ENCODE data around the gene AK8. TPM values are rescaled to one million over a fixed set of nuclear protein-coding genes. Genes with fewer than 3 reads are reported as not detected.

Gene AK8
- total and polyA plus RNA-seq, 2 experiments from 2014 or later, result 0.14 to 0.78 TPM

DNA sequence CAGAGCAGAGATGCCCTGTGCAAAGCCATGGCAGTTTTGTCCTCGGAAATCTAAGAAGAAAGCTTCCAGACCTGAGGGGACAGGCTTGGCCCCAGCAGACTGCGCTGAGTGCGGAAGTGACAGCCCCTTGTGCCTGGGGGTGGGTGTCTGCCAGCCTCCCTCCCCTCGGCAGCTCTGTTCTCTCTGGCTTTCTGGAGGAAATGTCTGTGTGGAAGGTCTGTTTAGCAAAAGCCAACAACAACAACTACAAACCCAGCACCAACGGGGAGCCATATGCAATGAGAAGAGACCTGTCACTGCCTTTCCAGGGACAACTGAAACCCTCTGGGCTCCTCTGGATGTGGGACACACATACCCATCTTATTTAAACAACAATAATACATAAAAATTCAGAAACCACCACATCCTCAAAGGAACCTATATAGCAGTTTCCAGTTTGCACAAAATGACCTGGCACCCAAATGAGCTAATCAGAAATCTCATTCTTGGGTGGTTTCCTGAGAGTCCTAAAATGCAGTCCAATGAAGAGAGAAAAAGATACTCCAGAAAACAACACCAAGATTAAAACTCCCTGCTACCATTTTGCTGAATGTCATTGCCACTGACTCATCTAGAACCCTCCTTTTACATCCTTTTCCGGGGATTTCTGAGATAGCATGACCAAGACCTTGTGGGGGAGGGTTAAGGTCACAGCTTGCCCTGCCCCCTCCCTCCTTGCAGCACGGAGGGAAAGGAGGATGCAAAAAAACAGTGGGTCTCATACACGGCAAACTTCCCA lies 97.7 kb downstream of the AK8 start:
- no peaks in the 10 kb centered on the region for H3K9me3 Mint-ChIP-seq
- Histone ChIP-seq H3K4me2 (no peak overlapping the region), H2AFZ (peak overlapping the region; percentile 38), H4K20me1 (replicated peaks; ENCODE audit: insufficient read depth) (no peaks in the 10 kb centered on the region), H3F3A (replicated peaks; ENCODE audit: low read depth) (no peaks in the 10 kb centered on the region), H3K4me1 (ENCODE audit: insufficient read depth) (no peaks in the 10 kb centered on the region; the same call in none of the 2 replicates), H3K4me3 (no peak overlapping the region), H3K79me2 (replicated peaks; ENCODE audit: insufficient read depth) (no peaks in the 10 kb centered on the region), H3K27me3 (ENCODE audit: insufficient read depth) (no peaks in the 10 kb centered on the region), H3K9me2 (ENCODE audit: insufficient read depth) (no peaks in the 10 kb centered on the region), H3K36me3 (ENCODE audit: insufficient read depth) (no peaks in the 10 kb centered on the region), H3K27ac (ENCODE audit: low read depth) (no peak overlapping the region)
- ATAC-seq (no peak), DNase-seq (ENCODE audit: low spot score) (no peak)
- H3K27ac Mint-ChIP-seq, result no peak overlapping the region
- H3K4me1 Mint-ChIP-seq, result peaks cover 16% of the 10 kb centered on the region
- TF ChIP-seq, protein P1, sequence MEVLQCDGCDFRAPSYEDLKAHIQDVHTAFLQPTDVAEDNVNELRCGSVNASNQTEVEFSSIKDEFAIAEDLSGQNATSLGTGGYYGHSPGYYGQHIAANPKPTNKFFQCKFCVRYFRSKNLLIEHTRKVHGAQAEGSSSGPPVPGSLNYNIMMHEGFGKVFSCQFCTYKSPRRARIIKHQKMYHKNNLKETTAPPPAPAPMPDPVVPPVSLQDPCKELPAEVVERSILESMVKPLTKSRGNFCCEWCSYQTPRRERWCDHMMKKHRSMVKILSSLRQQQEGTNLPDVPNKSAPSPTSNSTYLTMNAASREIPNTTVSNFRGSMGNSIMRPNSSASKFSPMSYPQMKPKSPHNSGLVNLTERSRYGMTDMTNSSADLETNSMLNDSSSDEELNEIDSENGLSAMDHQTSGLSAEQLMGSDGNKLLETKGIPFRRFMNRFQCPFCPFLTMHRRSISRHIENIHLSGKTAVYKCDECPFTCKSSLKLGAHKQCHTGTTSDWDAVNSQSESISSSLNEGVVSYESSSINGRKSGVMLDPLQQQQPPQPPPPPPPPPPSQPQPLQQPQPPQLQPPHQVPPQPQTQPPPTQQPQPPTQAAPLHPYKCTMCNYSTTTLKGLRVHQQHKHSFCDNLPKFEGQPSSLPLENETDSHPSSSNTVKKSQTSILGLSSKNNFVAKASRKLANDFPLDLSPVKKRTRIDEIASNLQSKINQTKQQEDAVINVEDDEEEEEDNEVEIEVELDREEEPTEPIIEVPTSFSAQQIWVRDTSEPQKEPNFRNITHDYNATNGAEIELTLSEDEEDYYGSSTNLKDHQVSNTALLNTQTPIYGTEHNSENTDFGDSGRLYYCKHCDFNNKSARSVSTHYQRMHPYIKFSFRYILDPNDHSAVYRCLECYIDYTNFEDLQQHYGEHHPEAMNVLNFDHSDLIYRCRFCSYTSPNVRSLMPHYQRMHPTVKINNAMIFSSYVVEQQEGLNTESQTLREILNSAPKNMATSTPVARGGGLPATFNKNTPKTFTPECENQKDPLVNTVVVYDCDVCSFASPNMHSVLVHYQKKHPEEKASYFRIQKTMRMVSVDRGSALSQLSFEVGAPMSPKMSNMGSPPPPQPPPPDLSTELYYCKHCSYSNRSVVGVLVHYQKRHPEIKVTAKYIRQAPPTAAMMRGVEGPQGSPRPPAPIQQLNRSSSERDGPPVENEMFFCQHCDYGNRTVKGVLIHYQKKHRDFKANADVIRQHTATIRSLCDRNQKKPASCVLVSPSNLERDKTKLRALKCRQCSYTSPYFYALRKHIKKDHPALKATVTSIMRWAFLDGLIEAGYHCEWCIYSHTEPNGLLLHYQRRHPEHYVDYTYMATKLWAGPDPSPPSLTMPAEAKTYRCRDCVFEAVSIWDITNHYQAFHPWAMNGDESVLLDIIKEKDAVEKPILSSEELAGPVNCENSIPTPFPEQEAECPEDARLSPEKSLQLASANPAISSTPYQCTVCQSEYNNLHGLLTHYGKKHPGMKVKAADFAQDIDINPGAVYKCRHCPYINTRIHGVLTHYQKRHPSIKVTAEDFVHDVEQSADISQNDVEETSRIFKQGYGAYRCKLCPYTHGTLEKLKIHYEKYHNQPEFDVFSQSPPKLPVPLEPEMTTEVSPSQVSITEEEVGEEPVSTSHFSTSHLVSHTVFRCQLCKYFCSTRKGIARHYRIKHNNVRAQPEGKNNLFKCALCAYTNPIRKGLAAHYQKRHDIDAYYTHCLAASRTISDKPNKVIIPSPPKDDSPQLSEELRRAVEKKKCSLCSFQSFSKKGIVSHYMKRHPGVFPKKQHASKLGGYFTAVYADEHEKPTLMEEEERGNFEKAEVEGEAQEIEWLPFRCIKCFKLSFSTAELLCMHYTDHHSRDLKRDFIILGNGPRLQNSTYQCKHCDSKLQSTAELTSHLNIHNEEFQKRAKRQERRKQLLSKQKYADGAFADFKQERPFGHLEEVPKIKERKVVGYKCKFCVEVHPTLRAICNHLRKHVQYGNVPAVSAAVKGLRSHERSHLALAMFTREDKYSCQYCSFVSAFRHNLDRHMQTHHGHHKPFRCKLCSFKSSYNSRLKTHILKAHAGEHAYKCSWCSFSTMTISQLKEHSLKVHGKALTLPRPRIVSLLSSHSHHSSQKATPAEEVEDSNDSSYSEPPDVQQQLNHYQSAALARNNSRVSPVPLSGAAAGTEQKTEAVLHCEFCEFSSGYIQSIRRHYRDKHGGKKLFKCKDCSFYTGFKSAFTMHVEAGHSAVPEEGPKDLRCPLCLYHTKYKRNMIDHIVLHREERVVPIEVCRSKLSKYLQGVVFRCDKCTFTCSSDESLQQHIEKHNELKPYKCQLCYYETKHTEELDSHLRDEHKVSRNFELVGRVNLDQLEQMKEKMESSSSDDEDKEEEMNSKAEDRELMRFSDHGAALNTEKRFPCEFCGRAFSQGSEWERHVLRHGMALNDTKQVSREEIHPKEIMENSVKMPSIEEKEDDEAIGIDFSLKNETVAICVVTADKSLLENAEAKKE (CRISPR knock-in tag; IDR thresholded peaks at IDR 0.05), result no peak
- no peak for TF ChIP-seq REST (IDR thresholded peaks at IDR 0.05; ENCODE audit: unreplicated experiment)
- H3K27me3 Mint-ChIP-seq (ENCODE audit: insufficient read depth, low read depth, poor library complexity), result peaks cover 2% of the 10 kb centered on the region
- no peak overlapping the region for H3K4me3 Mint-ChIP-seq
- no peaks in the 10 kb centered on the region for H3K36me3 Mint-ChIP-seq (ENCODE audit: low read depth)

Data from GM23338 (cell line).